ENCODE data around the gene SEMA4D.

The SEMA4D gene

GRCh38 chr9:89515416-89515815, 17.5 kb upstream of the SEMA4D start:
- TF ChIP-seq, protein P1, sequence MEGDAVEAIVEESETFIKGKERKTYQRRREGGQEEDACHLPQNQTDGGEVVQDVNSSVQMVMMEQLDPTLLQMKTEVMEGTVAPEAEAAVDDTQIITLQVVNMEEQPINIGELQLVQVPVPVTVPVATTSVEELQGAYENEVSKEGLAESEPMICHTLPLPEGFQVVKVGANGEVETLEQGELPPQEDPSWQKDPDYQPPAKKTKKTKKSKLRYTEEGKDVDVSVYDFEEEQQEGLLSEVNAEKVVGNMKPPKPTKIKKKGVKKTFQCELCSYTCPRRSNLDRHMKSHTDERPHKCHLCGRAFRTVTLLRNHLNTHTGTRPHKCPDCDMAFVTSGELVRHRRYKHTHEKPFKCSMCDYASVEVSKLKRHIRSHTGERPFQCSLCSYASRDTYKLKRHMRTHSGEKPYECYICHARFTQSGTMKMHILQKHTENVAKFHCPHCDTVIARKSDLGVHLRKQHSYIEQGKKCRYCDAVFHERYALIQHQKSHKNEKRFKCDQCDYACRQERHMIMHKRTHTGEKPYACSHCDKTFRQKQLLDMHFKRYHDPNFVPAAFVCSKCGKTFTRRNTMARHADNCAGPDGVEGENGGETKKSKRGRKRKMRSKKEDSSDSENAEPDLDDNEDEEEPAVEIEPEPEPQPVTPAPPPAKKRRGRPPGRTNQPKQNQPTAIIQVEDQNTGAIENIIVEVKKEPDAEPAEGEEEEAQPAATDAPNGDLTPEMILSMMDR (IDR thresholded peaks at IDR 0.05; ENCODE audit: low read depth, low read length, missing control alignments) = no peak
- H3K4me3 ChIP-seq (replicated peaks; ENCODE audit: low read depth, low read length) = no peak overlapping the region
- DNase-seq (ENCODE audit: extremely low read depth, low read depth) = no peak

DNA sequence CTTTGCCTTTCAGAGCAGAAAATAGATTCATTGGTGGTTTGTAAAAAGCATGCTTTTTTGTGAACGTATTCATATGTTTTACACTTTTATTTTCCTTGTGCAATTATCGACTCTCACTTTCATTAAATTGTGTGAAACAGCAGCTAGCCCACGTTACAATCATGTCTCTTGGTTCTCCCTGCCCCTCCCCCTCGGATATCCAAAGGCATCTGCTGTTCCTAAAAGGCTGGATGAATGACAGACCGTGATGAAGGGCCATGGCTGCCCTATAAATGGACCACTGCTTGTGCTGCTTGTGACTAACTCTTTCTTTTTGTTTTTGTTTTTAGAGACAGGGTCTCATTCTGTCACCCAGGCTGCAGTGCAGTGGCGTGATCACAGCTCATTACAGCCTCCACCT, 17.0 kb upstream of the SEMA4D start:
- TF ChIP-seq, protein P1 (IDR thresholded peaks at IDR 0.05; ENCODE audit: low read depth, low read length, missing control alignments) = no peak
- H3K4me3 ChIP-seq (replicated peaks; ENCODE audit: low read depth, low read length) = no peak overlapping the region
- DNase-seq (ENCODE audit: extremely low read depth, low read depth) = no peak

- H3K4me3 ChIP-seq (replicated peaks; ENCODE audit: low read depth, low read length) = no peak overlapping the region
- DNase-seq (ENCODE audit: extremely low read depth, low read depth) = no peak
- TF ChIP-seq, protein P1 (IDR thresholded peaks at IDR 0.05; ENCODE audit: low read depth, low read length, missing control alignments) = no peak
Observed at GRCh38 chr9:89514337-89514736, 16.4 kb upstream of the SEMA4D start.

DNA sequence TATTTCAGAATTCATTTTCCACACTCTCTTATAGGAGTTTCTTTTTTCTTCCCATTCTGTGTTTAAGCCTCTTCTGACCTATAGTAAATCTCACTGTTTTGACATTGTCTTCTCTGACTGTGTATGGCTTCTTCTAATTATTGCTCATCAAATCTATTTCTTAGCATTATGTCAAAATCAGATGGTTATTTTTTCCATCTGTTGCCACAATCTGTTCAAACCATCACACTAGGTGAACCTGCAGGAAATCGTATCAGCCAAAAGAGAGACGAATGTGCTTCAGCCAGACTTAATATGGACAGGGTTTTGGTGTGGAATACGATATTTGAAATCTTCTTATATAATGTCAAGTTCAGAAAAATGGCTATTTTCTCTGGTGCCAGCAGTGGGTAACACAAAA, 15.9 kb upstream of the SEMA4D start:
- TF ChIP-seq, protein P1 (IDR thresholded peaks at IDR 0.05; ENCODE audit: low read depth, low read length, missing control alignments) = no peak
- no peak for DNase-seq (ENCODE audit: extremely low read depth, low read depth)
- H3K4me3 ChIP-seq (replicated peaks; ENCODE audit: low read depth, low read length) = no peak overlapping the region

DNA sequence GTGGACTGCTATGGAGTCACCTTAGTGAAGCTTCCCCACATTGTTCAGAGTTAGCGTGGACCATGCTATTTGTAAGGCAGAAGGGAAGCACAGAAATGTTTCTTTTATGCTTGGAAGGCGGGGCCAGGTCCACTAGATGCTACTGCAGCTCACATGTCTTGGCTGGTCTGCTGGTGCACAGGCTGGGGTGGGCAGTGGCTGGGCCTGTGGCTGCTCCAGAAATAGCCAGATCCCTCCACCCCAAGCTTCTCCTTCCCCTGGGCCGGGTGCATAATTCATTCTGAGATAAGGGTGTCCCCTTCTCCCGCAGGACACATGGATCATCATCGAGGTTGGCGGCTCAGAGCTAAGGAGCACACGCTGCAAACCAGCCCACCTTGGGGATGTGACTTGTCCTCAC, 14.5 kb upstream of the SEMA4D start:
- no peak overlapping the region for H3K4me3 ChIP-seq (replicated peaks; ENCODE audit: low read depth, low read length)
- DNase-seq (ENCODE audit: extremely low read depth, low read depth) = no peak
- TF ChIP-seq, protein P1 (IDR thresholded peaks at IDR 0.05; ENCODE audit: low read depth, low read length, missing control alignments) = no peak

DNA sequence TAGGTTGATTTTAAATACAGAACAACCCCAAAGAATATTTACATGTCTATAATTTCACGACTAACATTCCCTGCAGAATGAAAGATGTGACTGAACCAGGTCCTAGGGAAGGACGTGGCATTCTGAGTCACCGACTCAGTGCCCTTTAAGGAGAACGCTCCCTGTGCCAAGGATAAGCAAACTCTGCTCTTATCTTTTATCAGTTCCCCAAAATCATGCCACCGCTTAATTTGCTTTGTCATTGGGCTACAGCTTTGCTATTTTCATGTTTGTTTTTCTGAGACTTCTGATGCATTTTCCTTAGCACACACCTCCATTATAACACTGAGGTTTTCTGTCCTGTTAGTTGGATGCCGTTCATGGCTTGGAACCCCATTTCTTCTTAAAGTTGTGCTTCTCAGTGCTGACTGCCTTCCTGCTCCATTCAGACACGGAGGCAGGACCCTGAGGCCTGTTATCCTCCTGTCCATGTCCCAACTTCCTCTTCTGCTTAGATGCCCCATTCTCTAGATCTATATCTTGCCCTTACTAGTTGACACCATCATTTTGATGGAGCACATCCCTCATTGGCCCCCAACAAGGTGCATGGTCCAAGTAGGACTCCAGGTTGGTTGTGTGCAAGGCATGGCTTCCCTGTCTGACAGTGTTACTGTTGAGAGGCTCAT, 11.2 kb upstream of the SEMA4D start:
- DNase-seq (ENCODE audit: extremely low read depth, low read depth) = no peak

More for the DNA sequence above, 11.2 kb upstream of the SEMA4D start:
- H3K4me3 ChIP-seq (replicated peaks; ENCODE audit: low read depth, low read length) = no peak overlapping the region
- TF ChIP-seq, protein P1 (IDR thresholded peaks at IDR 0.05; ENCODE audit: low read depth, low read length, missing control alignments) = no peak
